CD4-positive, alpha-beta T cell treated with Interleukin-4 for 1 hour (primary cell): ENCODE measurements around the gene NPIPA7.
A peak's percentile ranks its signal among the peaks of the same experiment; 100 is the strongest.
"Not testable (repeated sequence)": the region's sequence is repeated elsewhere in the genome, so short reads cannot be mapped to it uniquely, and the experiment has no call there.

Source experiments
- DNase-seq, 2 donors: peaks; one replicate each; pipeline ENCODE4 v3.0.0-alpha.2; 2020 to 2022

NPIPA7 gene

GRCh38 chr16:16378840-16379239, at the start of gene NPIPA7:
NPIPA7 (plus strand) TSS chr16:16379140; CDS start chr16:16379245, 105 bp downstream.
- DNase-seq: not testable (repeated sequence)

GRCh38 chr16:16331466-16331865, 47.5 kb upstream of the NPIPA7 start:
- DNase-seq: not testable (repeated sequence)

GRCh38 chr16:16357556-16357955, 21.4 kb upstream of the NPIPA7 start:
- not testable (repeated sequence) for DNase-seq

- DNase-seq: not testable (repeated sequence)
These were observed 20.2 kb upstream of the NPIPA7 start for GRCh38 chr16:16358539-16359240.

- not testable (repeated sequence) for DNase-seq
These were observed 15.3 kb upstream of the NPIPA7 start for GRCh38 chr16:16363595-16363994.

GRCh38 chr16:16364100-16364499, 14.8 kb upstream of the NPIPA7 start:
- DNase-seq: not testable (repeated sequence)

GRCh38 chr16:16364701-16365100, 14.2 kb upstream of the NPIPA7 start:
- not testable (repeated sequence) for DNase-seq

- DNase-seq: peak in 1 of 2 donors; percentile 7
These were observed 13.6 kb upstream of the NPIPA7 start for GRCh38 chr16:16365319-16365718.

GRCh38 chr16:16365851-16366250, 13.1 kb upstream of the NPIPA7 start:
- peak in 1 of 2 donors; percentile 8 for DNase-seq

GRCh38 chr16:16366552-16367284, 12.2 kb upstream of the NPIPA7 start:
- DNase-seq: peak in 1 of 2 donors; percentile 10

- DNase-seq: not testable (repeated sequence)
These were observed 11.7 kb upstream of the NPIPA7 start for GRCh38 chr16:16367285-16367628.

- DNase-seq: peak in 1 of 2 donors; percentile 10
These were observed 9.7 kb upstream of the NPIPA7 start for GRCh38 chr16:16369081-16369856.

- DNase-seq: not testable (repeated sequence)
These were observed 7.7 kb upstream of the NPIPA7 start for GRCh38 chr16:16371136-16371735.

GRCh38 chr16:16374192-16374591, 4.7 kb upstream of the NPIPA7 start:
- not testable (repeated sequence) for DNase-seq

GRCh38 chr16:16399685-16400084, 20.7 kb downstream of the NPIPA7 start:
- not testable (repeated sequence) for DNase-seq

- not testable (repeated sequence) for DNase-seq
These were observed 23.4 kb downstream of the NPIPA7 start for GRCh38 chr16:16402333-16402732.

- DNase-seq: not testable (repeated sequence)
These were observed 25.3 kb downstream of the NPIPA7 start for GRCh38 chr16:16404283-16404682.

- DNase-seq: not testable (repeated sequence)
These were observed 26.5 kb downstream of the NPIPA7 start for GRCh38 chr16:16405421-16405820.

GRCh38 chr16:16408430-16408829, 29.5 kb downstream of the NPIPA7 start:
- not testable (repeated sequence) for DNase-seq

- DNase-seq: not testable (repeated sequence)
These were observed 34.8 kb downstream of the NPIPA7 start for GRCh38 chr16:16413773-16414172.

- not testable (repeated sequence) for DNase-seq
These were observed 38.1 kb downstream of the NPIPA7 start for GRCh38 chr16:16417071-16417470.

- not testable (repeated sequence) for DNase-seq
These were observed 39.1 kb downstream of the NPIPA7 start for GRCh38 chr16:16417914-16418544.
